ENCODE data around the gene ABCB7. TPM values are rescaled to one million over a fixed set of nuclear protein-coding genes. Genes with fewer than 3 reads are reported as not detected.
"Not testable (repeated sequence)": the region's sequence is repeated elsewhere in the genome, so short reads cannot be mapped to it uniquely, and the experiment has no call there.

Gene ABCB7
- total and polyA plus RNA-seq, 2 of the 4 experiments (the other 2 are of a cell fraction) = 9.3 to 15.8 TPM

DNA sequence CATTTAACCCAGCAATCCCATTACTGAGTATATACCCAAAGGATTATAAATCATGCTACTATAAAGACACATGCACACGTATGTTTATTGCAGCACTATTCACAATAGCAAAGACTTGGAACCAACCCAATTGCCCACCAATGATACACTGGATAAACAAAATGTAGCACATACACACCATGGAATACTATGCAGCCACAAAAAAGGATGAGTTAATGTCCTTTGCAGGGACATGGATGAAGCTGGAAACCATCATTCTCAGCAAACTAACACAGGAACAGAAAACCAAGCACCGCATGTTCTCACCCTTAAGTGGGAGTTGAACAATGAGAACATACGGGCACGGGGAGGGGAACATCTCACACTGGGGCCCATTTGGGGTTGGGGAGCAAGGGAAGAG, 27.0 kb downstream of the ABCB7 start:
- in situ Hi-C loops (cut with MboI; ENCODE audit: low sequenced_read_pairs); H3K27ac ChIP-seq (ENCODE audit: insufficient read depth, low read length); H3K23ac ChIP-seq (ENCODE audit: low read depth, low read length); H4K8ac ChIP-seq (ENCODE audit: low read depth in 2 of 2, low read length in 2 of 2); H4K91ac ChIP-seq (ENCODE audit: insufficient read depth, low read depth, low read length); dilution Hi-C loops (cut with HindIII; ENCODE audit: low sequenced_read_pairs, unreplicated experiment); H2AFZ ChIP-seq (replicated peaks; ENCODE audit: low read length, poor library complexity); BruUV-seq (replicated peaks); H2BK5ac ChIP-seq (ENCODE audit: low read depth, low read length, poor library complexity, severe bottlenecking); H3K79me1 ChIP-seq (ENCODE audit: low read depth in 1 of 2, low read length in 2 of 2); H3K9ac ChIP-seq (ENCODE audit: low read depth, low read length); H3K9me1 ChIP-seq (ENCODE audit: insufficient read depth, low read length); ATAC-seq (ENCODE audit: low read depth); H3K4me2 ChIP-seq (ENCODE audit: low read depth, low read length); H2AK5ac ChIP-seq (ENCODE audit: low read depth, low read length); H3K4me1 ChIP-seq (ENCODE audit: control insufficient read depth, insufficient read depth, low read length); intact Hi-C loops (cut with micrococcal nuclease); H2BK120ac ChIP-seq (ENCODE audit: low read depth, low read length); DNase-seq; H3K14ac ChIP-seq (replicated peaks; ENCODE audit: low read depth, low read length); H2BK20ac ChIP-seq (ENCODE audit: low read depth, low read length); POLR2A ChIA-PET (ENCODE audit: unreplicated experiment); H3K18ac ChIP-seq (ENCODE audit: low read depth, low read length); H3K4me3 ChIP-seq (ENCODE audit: insufficient read depth, low read depth, low read length); H4K5ac ChIP-seq (ENCODE audit: low read depth, low read length); H3K4ac ChIP-seq (ENCODE audit: low read depth, low read length); H3K56ac ChIP-seq (ENCODE audit: extremely low read depth, insufficient read depth, low read length); H3K36me3 ChIP-seq (ENCODE audit: control insufficient read depth, insufficient read depth, low read length); H4K20me1 ChIP-seq (ENCODE audit: insufficient read depth, low read length); H2AK9ac ChIP-seq (replicated peaks; ENCODE audit: low read depth, low read length, poor library complexity); H2BK15ac ChIP-seq (ENCODE audit: low read depth, low read length); H3K9me3 ChIP-seq (ENCODE audit: control insufficient read depth, insufficient read depth, low read length); H3K27me3 ChIP-seq (ENCODE audit: control insufficient read depth, insufficient read depth, low read length); CTCF ChIA-PET: not testable (repeated sequence)
- no CpG with 5 or more reads among the region's 4 CpGs for WGBS, 2 experiments (ENCODE audit: extremely low coverage in 2 of 2, insufficient read length in 1 of 2)

All from IMR-90 (cell line).